HepG2 (cell line): ENCODE results near the gene H2AZ1. TPM values are rescaled to one million over a fixed set of nuclear protein-coding genes. Genes with fewer than 3 reads are reported as not detected.

Experiments used
- AGO1 ChIP-seq: fragments of 200-400 bp; formaldehyde crosslinking; IDR thresholded peaks from 2 replicates; pipeline ENCODE4 v1.6.1; 2017; ENCODE audit warnings: mild to moderate bottlenecking, low read depth, low read length, moderate library complexity; ENCODE audit not compliant: poor library complexity, severe bottlenecking
- ASH2L ChIP-seq: fragments of 300-600, 200-600 bp; sonication (generic); IDR thresholded peaks from 2 replicates; pipeline ENCODE4 v1.7.0; 2017; ENCODE audit warnings: low read depth, mild to moderate bottlenecking, moderate library complexity, mixed read lengths, low read length; ENCODE audit not compliant: insufficient read length
- JUND ChIP-seq: sonication (generic); formaldehyde crosslinking; IDR thresholded peaks from 2 replicates; pipeline ENCODE4 v1.8.0; 2022; ENCODE audit warnings: mild to moderate bottlenecking, missing genetic modification reagents
- KDM5A ChIP-seq: fragments of 200-600 bp; sonication (generic); IDR thresholded peaks from 2 replicates; pipeline ENCODE4 v1.7.0; 2018; ENCODE audit warnings: antibody characterized with exemption, mild to moderate bottlenecking, low read length, borderline replicate concordance
- KLF16 ChIP-seq, 2 experiments: sonication (generic) in 1 of 2; formaldehyde crosslinking in 1 of 2; IDR thresholded peaks; 2 replicates each; pipeline versions ENCODE4 v1.6.1 to v1.8.0; 2016 to 2023; ENCODE audit warnings: missing genetic modification reagents in 2 of 2, missing compliant biosample characterization in 1 of 2
- NFE2L1 ChIP-seq: sonication (generic); formaldehyde crosslinking; IDR thresholded peaks from 2 replicates; pipeline ENCODE4 v1.4.0; 2020; ENCODE audit warnings: missing genetic modification reagents, mild to moderate bottlenecking, borderline replicate concordance
- NFIC ChIP-seq: IDR thresholded peaks from 2 replicates; pipeline ENCODE4 v1.6.1; 2012; ENCODE audit warnings: mild to moderate bottlenecking, low read length, inconsistent platforms
- PATZ1 ChIP-seq: sonication (generic); formaldehyde crosslinking; IDR thresholded peaks from 2 replicates; pipeline ENCODE4 v1.4.0; 2020; ENCODE audit warnings: missing genetic modification reagents
- THAP7 ChIP-seq: sonication (generic); formaldehyde crosslinking; IDR thresholded peaks from 2 replicates; pipeline ENCODE4 v1.8.1; 2023; ENCODE audit warnings: mild to moderate bottlenecking, missing genetic modification reagents
- THAP8 ChIP-seq: sonication (generic); formaldehyde crosslinking; IDR thresholded peaks from 2 replicates; pipeline ENCODE4 v1.5.1; 2020; ENCODE audit warnings: missing genetic modification reagents, mild to moderate bottlenecking, borderline replicate concordance
- TP53 ChIP-seq: sonication (generic); formaldehyde crosslinking; conservative IDR thresholded peaks from 2 replicates; pipeline ENCODE4 v1.4.0; 2020; ENCODE audit warnings: missing genetic modification reagents
- ZFX ChIP-seq: sonication (generic); formaldehyde crosslinking; IDR thresholded peaks from 2 replicates; pipeline ENCODE4 v1.4.0; 2020; ENCODE audit warnings: mild to moderate bottlenecking, low read depth, missing genetic modification reagents, moderate library complexity
- ZNF230 ChIP-seq: sonication (generic); formaldehyde crosslinking; IDR thresholded peaks from 2 replicates; pipeline ENCODE4 v1.4.0; 2020; ENCODE audit warnings: mild to moderate bottlenecking, missing genetic modification reagents
- ZNF34 ChIP-seq: sonication (generic); formaldehyde crosslinking; IDR thresholded peaks from 2 replicates; pipeline ENCODE4 v1.4.0; 2020; ENCODE audit warnings: mild to moderate bottlenecking, missing genetic modification reagents, borderline replicate concordance
- ZNF44 ChIP-seq: sonication (generic); formaldehyde crosslinking; IDR thresholded peaks from 2 replicates; pipeline ENCODE4 v1.5.1; 2020; ENCODE audit warnings: mild to moderate bottlenecking, missing genetic modification reagents
- ZNF644 ChIP-seq: IDR thresholded peaks from 2 replicates; pipeline ENCODE4 v1.6.1; 2016; ENCODE audit warnings: low read depth
- ZNF704 ChIP-seq: sonication (generic); formaldehyde crosslinking; IDR thresholded peaks from 2 replicates; pipeline ENCODE4 v1.8.1; 2023; ENCODE audit warnings: mild to moderate bottlenecking, inconsistent platforms, moderate library complexity, missing genetic modification reagents, borderline replicate concordance
- polyA plus RNA-seq, 8 experiments: library from polyadenylated mRNA; depleted of rRNA in 3 of 8; stranded (reverse) in 7 of 8; unstranded in 1 of 8; fragments of >200 nt; fragmentation: Illumina TruSeq in 4 of 8; extraction: Trizol in 4 of 8; gene quantifications; 2 replicates each; pipeline versions ENCODE4 v1.2.1 to v1.2.3, GENCODE V29; 2011 to 2016; ENCODE audit warnings: low read depth in 4 of 8, missing spikeins in 1 of 8, mixed read lengths in 1 of 8; ENCODE audit not compliant: insufficient read depth in 1 of 8
- total RNA-seq, 5 experiments: library from RNA; depleted of rRNA; stranded (reverse); fragments of >200 nt; fragmentation: Illumina TruSeq; extraction: Trizol; gene quantifications; 2 replicates each; pipeline ENCODE4 v1.2.3, GENCODE V29; 2016; ENCODE audit warnings: low read depth in 1 of 5

H2AZ1 gene
- total and polyA plus RNA-seq, 2 of the 13 experiments (the other 11 are each of a cell fraction or from before 2014, with no cell fraction given) = 301 to 574 TPM

- peak; percentile 53 for TF ChIP-seq KDM5A
- no peak for TF ChIP-seq ZNF44
- TF ChIP-seq NFIC = no peak
- TF ChIP-seq AGO1 = no peak
- no peak for TF ChIP-seq ZNF704 (CRISPR knock-in tag)
- TF ChIP-seq TP53 = no peak
- TF ChIP-seq KLF16 (CRISPR knock-in tag; IDR thresholded peaks at IDR 0.05) = 0 out of 4 replicates have a peak, but pooled peaks of 1 of the 2 experiments have one; percentile 16
- TF ChIP-seq ZNF34 (CRISPR knock-in tag) = no peak
- TF ChIP-seq THAP8 (CRISPR knock-in tag) = 0 out of 2 replicates have a peak, but pooled peaks have one; percentile 13
- TF ChIP-seq JUND = no peak
- TF ChIP-seq ZFX (CRISPR knock-in tag) = peak; percentile 73
- TF ChIP-seq PATZ1 (CRISPR knock-in tag) = peak; percentile 81
- no peak for TF ChIP-seq ZNF644 (CRISPR knock-in tag)
- TF ChIP-seq THAP7 (CRISPR knock-in tag) = 0 out of 2 replicates have a peak, but pooled peaks have one; percentile 9
- no peak for TF ChIP-seq NFE2L1 (CRISPR knock-in tag)
- 0 out of 2 replicates have a peak, but pooled peaks have one; percentile 10 for TF ChIP-seq ZNF230 (CRISPR knock-in tag)
- TF ChIP-seq ASH2L = peak; percentile 60
These were observed 4.2 kb downstream of the H2AZ1 start (continued) for GRCh38 chr4:99945718-99946355.
